HCT116 (cell line): ENCODE results near the gene RABGAP1. TPM values are rescaled to one million over a fixed set of nuclear protein-coding genes. Genes with fewer than 3 reads are reported as not detected.

Source experiments
- ATAC-seq: fragments of 200-7000 bp; cut with Tn5 transposase; 2 replicates; pipeline ENCODE4 v1.9.1; 2020; ENCODE audit warnings: mild to moderate bottlenecking, moderate library complexity
- BruUV-seq: library from RNA; stranded (reverse); fragments of 400-500 nt; replicated peaks from 2 replicates; lab custom pipeline; 2021; lab: Mats Ljungman, UMichigan
- CTCF ChIA-PET: fragments of 300-600 bp; sonication (Branson Sonifier 250); formaldehyde crosslinking; loops from one replicate; lab custom pipeline; 2021; ENCODE audit warnings: antibody characterized with exemption; lab: Charles Lee
- POLR2A ChIA-PET: fragments of 300-600, 350-600 bp; sonication (Branson Sonifier 250); formaldehyde crosslinking; loops from one replicate; lab custom pipeline; 2021; ENCODE audit warnings: antibody characterized with exemption; lab: Charles Lee
- RAD21 ChIA-PET, 2 experiments: fragments of 300-600 bp; sonication (Branson Sonifier 250); formaldehyde crosslinking; loops; one replicate each; lab custom pipeline; 2023; ENCODE audit warnings: low total read pairs in 2 of 2; ENCODE audit not compliant: uncharacterized antibody in 2 of 2, unreplicated experiment in 2 of 2, low non-redundant PET in 1 of 2; lab: Charles Lee
- DNase-seq: peaks from one replicate; pipeline ENCODE4 v3.0.0-alpha.2; 2010; ENCODE audit warnings: low read depth, low spot score
- H2AFZ ChIP-seq: fragments of 200-600 bp; shearing (Covaris generic), sonication (generic); 2 replicates; pipeline ENCODE4 v1.6.1; 2017; ENCODE audit warnings: low read depth, mixed run types, mixed read lengths, antibody characterized with exemption, low read length; ENCODE audit not compliant: poor library complexity, severe bottlenecking
- H3K27ac ChIP-seq: 2 replicates; pipeline ENCODE4 v1.5.1; 2012; ENCODE audit warnings: low read depth, low read length
- H3K27me3 ChIP-seq: fragments of 200-600 bp; sonication (generic); 2 replicates; pipeline ENCODE4 v1.6.1; 2016; ENCODE audit warnings: mixed run types, low read length, mixed read lengths; ENCODE audit not compliant: insufficient read depth
- H3K36me3 ChIP-seq, 2 experiments: fragments of 200-500 bp in 1 of 2; fragments of 200-600 bp in 1 of 2; sonication (Bioruptor generic) in 1 of 2; sonication (generic) in 1 of 2; 2 replicates each; pipeline versions ENCODE4 v1.5.1 to v1.6.1; 2014 to 2016; ENCODE audit warnings: low read length in 2 of 2, inconsistent platforms in 1 of 2, mixed read lengths in 1 of 2, mixed run types in 1 of 2; ENCODE audit not compliant: insufficient read depth in 2 of 2, control insufficient read depth in 1 of 2
- H3K4me1 ChIP-seq, 2 experiments: fragments of 200-600 bp in 1 of 2; sonication (generic) in 1 of 2; 2 replicates each; pipeline versions ENCODE4 v1.5.1 to v1.6.1; 2012 to 2017; ENCODE audit warnings: low read length in 2 of 2, inconsistent platforms in 1 of 2, mild to moderate bottlenecking in 1 of 2, mixed read lengths in 1 of 2, mixed run types in 1 of 2, moderate library complexity in 1 of 2; ENCODE audit not compliant: insufficient read depth in 2 of 2, control insufficient read depth in 1 of 2
- H3K4me2 ChIP-seq: fragments of 200-600 bp; sonication (generic); 2 replicates; pipeline ENCODE4 v1.6.1; 2017; ENCODE audit warnings: mixed run types, low read length, mixed read lengths
- H3K4me3 ChIP-seq, 2 experiments: fragments of 200-600 bp in 1 of 2; sonication (generic) in 1 of 2; replicated peaks in 1 of 2; 2 replicates each; pipeline ENCODE4 v1.5.1; 2011 to 2016; ENCODE audit warnings: low read length in 2 of 2, control low read depth in 1 of 2, low read depth in 1 of 2, mild to moderate bottlenecking in 1 of 2, mixed read lengths in 1 of 2, mixed run types in 1 of 2
- H3K79me2 ChIP-seq: fragments of 200-600 bp; sonication (generic); 2 replicates; pipeline ENCODE4 v1.6.1; 2017; ENCODE audit warnings: mild to moderate bottlenecking, mixed run types, low read length, moderate library complexity, mixed read lengths; ENCODE audit not compliant: insufficient read depth
- H3K9ac ChIP-seq: fragments of 200-600 bp; sonication (generic); 2 replicates; pipeline ENCODE4 v1.6.1; 2016; ENCODE audit warnings: low read length, mixed read lengths
- H3K9me2 ChIP-seq: fragments of 200-600 bp; sonication (generic), shearing (Covaris generic); 2 replicates; pipeline ENCODE4 v1.6.1; 2017; ENCODE audit warnings: mixed run types, mild to moderate bottlenecking, moderate library complexity; ENCODE audit not compliant: insufficient read depth
- H3K9me3 ChIP-seq, 2 experiments: fragments of 200-500 bp in 1 of 2; fragments of 200-600 bp in 1 of 2; sonication (Bioruptor generic) in 1 of 2; sonication (generic) in 1 of 2; 2 replicates each; pipeline ENCODE4 v1.6.1; 2014 to 2017; ENCODE audit warnings: low read length in 2 of 2, mixed read lengths in 2 of 2, inconsistent platforms in 1 of 2, low read depth in 1 of 2, mild to moderate bottlenecking in 1 of 2, mixed run types in 1 of 2, moderate library complexity in 1 of 2; ENCODE audit not compliant: control insufficient read depth in 1 of 2, insufficient read depth in 1 of 2
- H4K20me1 ChIP-seq: fragments of 200-600 bp; sonication (generic), shearing (Covaris generic); 2 replicates; pipeline ENCODE4 v1.6.1; 2017; ENCODE audit warnings: mixed run types, mild to moderate bottlenecking, moderate library complexity; ENCODE audit not compliant: insufficient read depth
- CBX3 ChIP-seq: IDR thresholded peaks from 2 replicates; pipeline ENCODE4 v1.6.1; 2012; ENCODE audit warnings: low read depth
- CEBPB ChIP-seq: IDR thresholded peaks from 2 replicates; pipeline ENCODE4 v1.6.1; 2012; ENCODE audit warnings: low read depth
- EGR1 ChIP-seq: IDR thresholded peaks from 2 replicates; pipeline ENCODE4 v1.6.1; 2012; ENCODE audit warnings: low read depth
- ELF1 ChIP-seq: IDR thresholded peaks from 2 replicates; pipeline ENCODE4 v1.6.1; 2012; ENCODE audit warnings: low read depth, borderline replicate concordance
- EZH2 ChIP-seq: fragments of 200-600 bp; sonication (generic); IDR thresholded peaks from 2 replicates; pipeline ENCODE4 v1.6.1; 2017; ENCODE audit warnings: antibody characterized with exemption, mixed run types
- EZH2phosphoT487 ChIP-seq: fragments of 200-600 bp; IDR thresholded peaks from 2 replicates; pipeline ENCODE4 v1.6.1; 2018; ENCODE audit warnings: antibody characterized with exemption, borderline replicate concordance
- FOSL1 ChIP-seq: IDR thresholded peaks from 2 replicates; pipeline ENCODE4 v1.6.1; 2012; ENCODE audit warnings: low read depth
- POLR2A ChIP-seq: IDR thresholded peaks from 2 replicates; pipeline ENCODE4 v1.7.0; 2011; ENCODE audit warnings: borderline replicate concordance; ENCODE audit not compliant: insufficient read depth, insufficient read length; ENCODE audit errors: extremely low read depth
- POLR2AphosphoS5 ChIP-seq: IDR thresholded peaks from 2 replicates; pipeline ENCODE4 v1.6.1; 2011; ENCODE audit warnings: mild to moderate bottlenecking, low read depth, low read length, moderate library complexity
- RAD21 ChIP-seq: IDR thresholded peaks from 2 replicates; pipeline ENCODE4 v1.6.1; 2012; ENCODE audit warnings: low read depth, mild to moderate bottlenecking
- REST ChIP-seq: IDR thresholded peaks from 2 replicates; pipeline ENCODE4 v1.6.1; 2012; ENCODE audit warnings: low read depth
- SIN3A ChIP-seq: IDR thresholded peaks from 2 replicates; pipeline ENCODE4 v1.6.1; 2012; ENCODE audit warnings: low read depth
- SP1 ChIP-seq: IDR thresholded peaks from 2 replicates; pipeline ENCODE4 v1.6.1; 2012; ENCODE audit warnings: low read depth
- SRF ChIP-seq: IDR thresholded peaks from 2 replicates; pipeline ENCODE4 v1.6.1; 2012; ENCODE audit warnings: low read depth
- YY1 ChIP-seq: IDR thresholded peaks from 2 replicates; pipeline ENCODE4 v1.6.1; 2011; ENCODE audit warnings: low read length, low read depth, moderate library complexity, mild to moderate bottlenecking; ENCODE audit not compliant: insufficient replicate concordance; ENCODE audit errors: extremely low read depth
- ZFX ChIP-seq: fragments of 450-650 bp; IDR thresholded peaks from 2 replicates; pipeline ENCODE4 v1.6.1; 2017
- ZNF274 ChIP-seq: fragments of 200-500 bp; sonication (Bioruptor generic); IDR thresholded peaks from 2 replicates; pipeline ENCODE4 v1.6.1; 2014; ENCODE audit warnings: mild to moderate bottlenecking, low read depth, low read length, inconsistent platforms
- intact Hi-C: fragments of 100-400 bp; cut with micrococcal nuclease; formaldehyde crosslinking; loops from 2 replicates; pipeline ENCODE4 v1.10.0; 2022
- total RNA-seq: library from RNA; stranded (reverse); gene quantifications from one replicate; pipeline ENCODE4 v1.2.1, GENCODE V29; 2021; ENCODE audit not compliant: unreplicated experiment
- TF ChIP-seq, protein P1 (sequence below): IDR thresholded peaks from 2 replicates; pipeline ENCODE4 v1.6.1; 2012
- TF ChIP-seq, protein P2 (sequence below): IDR thresholded peaks from 2 replicates; pipeline ENCODE4 v1.6.1; 2012
- TF ChIP-seq, protein P3 (sequence below), 3 experiments: fragments of 200-600 bp in 1 of 3; sonication (generic) in 1 of 3; IDR thresholded peaks in 2 of 3; conservative IDR thresholded peaks in 1 of 3; 2 replicates each; pipeline ENCODE4 v1.5.1; 2012 to 2017; ENCODE audit warnings: low read depth in 2 of 3, low read length in 2 of 3, antibody characterized with exemption in 1 of 3, borderline replicate concordance in 1 of 3, control low read depth in 1 of 3, mild to moderate bottlenecking in 1 of 3, mixed read lengths in 1 of 3, mixed run types in 1 of 3, moderate library complexity in 1 of 3; ENCODE audit not compliant: insufficient read depth in 1 of 3

The RABGAP1 gene
- total RNA-seq, 1 experiment from 2014 or later = 29.7 TPM

- Histone ChIP-seq H3K4me1 (no peaks in the 10 kb centered on the region), H3K27me3 (no peaks in the 10 kb centered on the region), H3K36me3 (peaks cover 0 to 3% of the 10 kb centered on the region in 2 experiments; a peak in 1 of 4 replicates), H4K20me1 (no peaks in the 10 kb centered on the region), H3K9ac (no peak overlapping the region), H3K9me3 (no peaks in the 10 kb centered on the region), H3K79me2 (peaks cover 18% of the 10 kb centered on the region; the same call in 1 of the 2 replicates)
- DNase-seq = no peak
- ChIA-PET CTCF (no interaction called here), POLR2A (no interaction called here)
- no TSS peak for BruUV-seq
- TF ChIP-seq ZFX (no peak), REST (no peak), EZH2phosphoT487 (no peak), ZNF274 (no peak), ELF1 (no peak), SRF (no peak), CBX3 (no peak), RAD21 (no peak), EZH2 (no peak), YY1 (no peak), POLR2AphosphoS5 (no peak), SIN3A (no peak), EGR1 (no peak), CEBPB (no peak), POLR2A (no peak), FOSL1 (no peak), SP1 (no peak)
- TF ChIP-seq, protein P1, sequence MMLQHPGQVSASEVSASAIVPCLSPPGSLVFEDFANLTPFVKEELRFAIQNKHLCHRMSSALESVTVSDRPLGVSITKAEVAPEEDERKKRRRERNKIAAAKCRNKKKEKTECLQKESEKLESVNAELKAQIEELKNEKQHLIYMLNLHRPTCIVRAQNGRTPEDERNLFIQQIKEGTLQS = no peak
- TF ChIP-seq, protein P2, sequence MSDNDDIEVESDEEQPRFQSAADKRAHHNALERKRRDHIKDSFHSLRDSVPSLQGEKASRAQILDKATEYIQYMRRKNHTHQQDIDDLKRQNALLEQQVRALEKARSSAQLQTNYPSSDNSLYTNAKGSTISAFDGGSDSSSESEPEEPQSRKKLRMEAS = no peak
- TF ChIP-seq, protein P3, sequence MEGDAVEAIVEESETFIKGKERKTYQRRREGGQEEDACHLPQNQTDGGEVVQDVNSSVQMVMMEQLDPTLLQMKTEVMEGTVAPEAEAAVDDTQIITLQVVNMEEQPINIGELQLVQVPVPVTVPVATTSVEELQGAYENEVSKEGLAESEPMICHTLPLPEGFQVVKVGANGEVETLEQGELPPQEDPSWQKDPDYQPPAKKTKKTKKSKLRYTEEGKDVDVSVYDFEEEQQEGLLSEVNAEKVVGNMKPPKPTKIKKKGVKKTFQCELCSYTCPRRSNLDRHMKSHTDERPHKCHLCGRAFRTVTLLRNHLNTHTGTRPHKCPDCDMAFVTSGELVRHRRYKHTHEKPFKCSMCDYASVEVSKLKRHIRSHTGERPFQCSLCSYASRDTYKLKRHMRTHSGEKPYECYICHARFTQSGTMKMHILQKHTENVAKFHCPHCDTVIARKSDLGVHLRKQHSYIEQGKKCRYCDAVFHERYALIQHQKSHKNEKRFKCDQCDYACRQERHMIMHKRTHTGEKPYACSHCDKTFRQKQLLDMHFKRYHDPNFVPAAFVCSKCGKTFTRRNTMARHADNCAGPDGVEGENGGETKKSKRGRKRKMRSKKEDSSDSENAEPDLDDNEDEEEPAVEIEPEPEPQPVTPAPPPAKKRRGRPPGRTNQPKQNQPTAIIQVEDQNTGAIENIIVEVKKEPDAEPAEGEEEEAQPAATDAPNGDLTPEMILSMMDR (IDR thresholded peaks at IDR 0.05 in 2 of 3, conservative IDR thresholded peaks at IDR 0.05 in 1 of 3; ENCODE audit: borderline replicate concordance in 1 of 3, insufficient read depth in 1 of 3, low read depth in 2 of 3, low read length in 2 of 3) = no peak
- TF ChIP-seq, all 23 proteins: peak for 0
- ATAC-seq = no peak
- H3K27ac ChIP-seq = no peak overlapping the region
- RAD21 ChIA-PET = no interaction called here
- intact Hi-C loops = no loop called here
- no peak overlapping the region for H2AFZ ChIP-seq
- no peak overlapping the region for H3K4me3 ChIP-seq
- no peaks in the 10 kb centered on the region for H3K9me2 ChIP-seq
- no peak overlapping the region for H3K4me2 ChIP-seq
These were observed 34.4 kb downstream of the RABGAP1 start for GRCh38 chr9:122975196-122975595.
